Measurements from ENCODE around the gene TLCD4. TPM values are rescaled to one million over a fixed set of nuclear protein-coding genes. Genes with fewer than 3 reads are reported as not detected.

Gene TLCD4
- total RNA-seq, 6 experiments from 2014 or later, result 0.17 to 0.37 (median 0.26) TPM

GRCh38 chr1:95072117-95072516 lies 45.0 kb upstream of the TLCD4 start:
- Mint-ChIP-seq H3K27ac (peak overlapping the region; percentile 95), H3K4me3 (peak overlapping the region; percentile 99), H3K36me3 (ENCODE audit: low read depth) (peaks cover 9% of the 10 kb centered on the region), H3K9me3 (no peaks in the 10 kb centered on the region), H3K4me1 (ENCODE audit: low read depth) (peaks cover 20% of the 10 kb centered on the region), H3K27me3 (ENCODE audit: insufficient read depth) (no peaks in the 10 kb centered on the region; the same call in 1 of the 2 replicates)
- no peak for DNase-seq
- TF ChIP-seq, protein P1, sequence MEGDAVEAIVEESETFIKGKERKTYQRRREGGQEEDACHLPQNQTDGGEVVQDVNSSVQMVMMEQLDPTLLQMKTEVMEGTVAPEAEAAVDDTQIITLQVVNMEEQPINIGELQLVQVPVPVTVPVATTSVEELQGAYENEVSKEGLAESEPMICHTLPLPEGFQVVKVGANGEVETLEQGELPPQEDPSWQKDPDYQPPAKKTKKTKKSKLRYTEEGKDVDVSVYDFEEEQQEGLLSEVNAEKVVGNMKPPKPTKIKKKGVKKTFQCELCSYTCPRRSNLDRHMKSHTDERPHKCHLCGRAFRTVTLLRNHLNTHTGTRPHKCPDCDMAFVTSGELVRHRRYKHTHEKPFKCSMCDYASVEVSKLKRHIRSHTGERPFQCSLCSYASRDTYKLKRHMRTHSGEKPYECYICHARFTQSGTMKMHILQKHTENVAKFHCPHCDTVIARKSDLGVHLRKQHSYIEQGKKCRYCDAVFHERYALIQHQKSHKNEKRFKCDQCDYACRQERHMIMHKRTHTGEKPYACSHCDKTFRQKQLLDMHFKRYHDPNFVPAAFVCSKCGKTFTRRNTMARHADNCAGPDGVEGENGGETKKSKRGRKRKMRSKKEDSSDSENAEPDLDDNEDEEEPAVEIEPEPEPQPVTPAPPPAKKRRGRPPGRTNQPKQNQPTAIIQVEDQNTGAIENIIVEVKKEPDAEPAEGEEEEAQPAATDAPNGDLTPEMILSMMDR (IDR thresholded peaks at IDR 0.05), result no peak

DNA sequence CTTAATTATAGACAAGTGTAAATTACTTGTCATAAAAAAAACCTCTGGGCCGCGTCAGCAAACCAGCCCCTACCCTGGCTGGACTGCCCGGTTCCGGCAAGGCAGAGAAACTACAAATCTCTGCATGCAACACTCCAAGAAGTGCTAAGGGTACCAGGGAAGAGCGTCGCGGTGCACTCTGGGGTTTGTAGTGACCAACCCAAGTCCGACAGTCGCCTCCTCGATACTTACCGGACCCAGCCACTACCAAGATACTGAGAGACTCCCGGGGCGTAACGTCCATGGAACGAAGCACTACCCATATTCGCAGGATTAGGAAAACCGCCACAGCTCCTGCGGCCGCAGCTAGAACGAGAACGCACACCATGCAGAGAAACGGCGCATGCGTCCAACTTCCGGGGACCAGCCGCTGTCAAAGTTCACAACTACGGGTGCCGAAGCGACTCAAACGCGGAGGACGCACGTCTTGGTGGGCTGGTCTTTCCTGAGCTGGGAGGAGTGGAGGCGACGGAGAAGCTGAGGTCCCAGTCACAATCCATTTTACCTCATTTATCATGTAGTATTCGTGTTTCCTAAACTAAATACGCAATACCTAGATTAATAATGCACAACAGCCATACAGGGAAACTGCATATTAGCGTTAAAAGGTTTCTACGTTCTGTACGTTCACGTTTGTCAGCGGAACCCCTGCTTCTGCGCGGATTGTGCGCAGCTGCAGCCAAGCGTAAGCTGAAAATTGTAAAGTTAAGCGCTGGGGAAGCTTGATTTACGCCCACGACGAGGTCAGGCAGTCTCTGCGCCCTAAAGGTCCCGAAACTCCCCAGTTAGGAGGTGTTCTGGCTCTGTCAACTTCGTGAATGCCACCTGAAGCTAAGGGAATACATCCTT lies 44.4 kb upstream of the TLCD4 start, which contains the start of gene ALG14:
Gene ALG14, minus strand, starts transcription at position 420 of the 888 bp plus-strand sequence. Its CDS starts 53 bp downstream, at position 367.
- Mint-ChIP-seq H3K9me3 (no peaks in the 10 kb centered on the region), H3K27me3 (ENCODE audit: insufficient read depth) (no peaks in the 10 kb centered on the region; the same call in 1 of the 2 replicates), H3K36me3 (ENCODE audit: low read depth) (peaks cover 9% of the 10 kb centered on the region), H3K4me1 (ENCODE audit: low read depth) (peaks cover 20% of the 10 kb centered on the region), H3K4me3 (peak within 1 kb of the TSS; percentile 99), H3K27ac (peak within 1 kb of the TSS; percentile 95)
- peak; percentile 93 for DNase-seq
- TF ChIP-seq, protein P1 (IDR thresholded peaks at IDR 0.05), result no peak

DNA sequence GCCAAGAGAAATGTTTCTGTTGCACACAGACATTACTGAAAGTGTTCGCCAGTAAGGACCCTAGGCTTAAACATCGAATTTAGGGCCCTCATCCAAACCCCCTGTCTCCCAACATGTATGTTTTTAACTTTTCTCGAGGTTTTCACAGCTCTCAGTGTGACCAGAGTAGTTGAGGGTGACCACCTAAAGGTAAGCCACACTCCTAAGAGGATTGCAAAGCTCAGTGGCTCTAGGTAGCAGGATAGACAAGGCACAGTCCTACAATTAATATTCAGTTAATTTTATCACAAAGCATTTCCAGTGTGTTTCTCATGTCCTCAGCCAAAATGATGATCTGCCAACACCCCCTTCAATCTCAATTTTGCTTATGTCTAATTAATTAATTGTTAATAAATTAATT lies 43.7 kb upstream of the TLCD4 start:
- H3K4me3 Mint-ChIP-seq, result peak overlapping the region; percentile 99

GRCh38 chr1:95076034-95076433 lies 41.1 kb upstream of the TLCD4 start:
- DNase-seq, result no peak
- no peak overlapping the region for H3K4me3 Mint-ChIP-seq
- H3K27ac Mint-ChIP-seq, result no peak overlapping the region
- TF ChIP-seq, protein P1 (IDR thresholded peaks at IDR 0.05), result no peak
- peaks cover 5% of the 10 kb centered on the region for H3K36me3 Mint-ChIP-seq (ENCODE audit: low read depth)
- H3K9me3 Mint-ChIP-seq, result no peaks in the 10 kb centered on the region
- H3K4me1 Mint-ChIP-seq (ENCODE audit: low read depth), result peaks cover 18% of the 10 kb centered on the region
- no peaks in the 10 kb centered on the region; the same call in 1 of the 2 replicates for H3K27me3 Mint-ChIP-seq (ENCODE audit: insufficient read depth)

More for the DNA sequence above, 43.7 kb upstream of the TLCD4 start:
- no peak for DNase-seq
- Mint-ChIP-seq H3K4me1 (ENCODE audit: low read depth) (peaks cover 20% of the 10 kb centered on the region), H3K27me3 (ENCODE audit: insufficient read depth) (no peaks in the 10 kb centered on the region; the same call in 1 of the 2 replicates), H3K36me3 (ENCODE audit: low read depth) (peaks cover 9% of the 10 kb centered on the region), H3K9me3 (no peaks in the 10 kb centered on the region), H3K27ac (peak overlapping the region; percentile 95)
- TF ChIP-seq, protein P1 (IDR thresholded peaks at IDR 0.05), result no peak

- DNase-seq, result no peak
- Mint-ChIP-seq H3K4me3 (no peak overlapping the region), H3K36me3 (ENCODE audit: low read depth) (no peaks in the 10 kb centered on the region), H3K4me1 (ENCODE audit: low read depth) (peaks cover 17% of the 10 kb centered on the region), H3K27ac (no peak overlapping the region), H3K27me3 (ENCODE audit: insufficient read depth) (no peaks in the 10 kb centered on the region), H3K9me3 (no peaks in the 10 kb centered on the region)
- TF ChIP-seq, protein P1 (IDR thresholded peaks at IDR 0.05), result no peak
These were observed 36.7 kb upstream of the TLCD4 start for GRCh38 chr1:95080446-95080845.
